C4-2B (cell line): ENCODE measurements around the gene KIDINS220.

Experiments
- H3K27ac ChIP-seq: fragments of 450-650 bp; 2 replicates; pipeline ENCODE4 v1.5.1; 2017
- ZFX ChIP-seq: fragments of 450-650 bp; IDR thresholded peaks from 2 replicates; pipeline ENCODE4 v1.6.1; 2017
- TF ChIP-seq, protein P1 (sequence below): fragments of 450-650 bp; conservative IDR thresholded peaks from 2 replicates; pipeline ENCODE4 v1.5.1; 2017; ENCODE audit warnings: mild to moderate bottlenecking

KIDINS220 gene

DNA sequence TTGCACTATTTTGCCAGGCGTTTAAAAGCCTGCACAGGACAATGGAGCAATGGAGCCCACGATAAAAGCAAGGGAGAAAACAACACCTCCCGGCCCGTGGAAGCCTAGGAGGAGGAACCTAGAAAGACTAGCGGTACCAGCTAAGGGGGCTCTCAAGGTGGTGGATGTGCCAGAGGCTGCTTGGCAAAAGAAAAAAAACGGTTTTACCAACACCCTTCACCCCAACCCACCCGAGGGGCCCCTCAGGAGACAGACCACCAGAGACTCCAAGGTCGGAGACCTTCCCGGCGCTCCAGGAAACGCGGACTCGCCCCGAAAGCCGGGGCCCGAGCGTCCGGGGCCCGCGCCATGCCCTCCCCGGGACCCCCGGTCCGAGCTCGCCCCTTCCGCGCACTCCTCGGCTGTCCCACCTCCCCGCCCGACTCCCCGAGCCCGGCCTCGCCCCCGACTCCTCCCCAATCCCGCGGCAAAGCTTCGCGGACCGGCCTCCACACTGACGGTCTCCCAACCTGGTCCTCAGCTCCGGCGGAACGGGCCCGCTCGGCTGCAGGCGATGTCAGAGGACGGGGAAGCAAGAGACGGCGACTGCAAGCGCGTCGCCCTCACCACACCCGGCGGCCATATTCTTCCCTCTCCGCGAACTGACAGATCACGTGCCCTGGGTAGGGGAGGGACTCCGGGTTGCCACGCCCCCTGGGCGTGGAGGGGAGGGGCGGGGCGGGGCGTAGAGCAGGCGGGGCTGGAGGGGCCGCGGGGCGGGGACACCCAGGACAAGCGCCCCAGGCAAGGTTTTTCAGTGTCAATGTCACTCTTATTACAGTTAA, at the start of gene KIDINS220:
Gene KIDINS220, minus strand, starts transcription at position 643 of the 824 bp plus-strand sequence. CDS start 10,520 bp downstream, outside the sequence.
- TF ChIP-seq, protein P1, sequence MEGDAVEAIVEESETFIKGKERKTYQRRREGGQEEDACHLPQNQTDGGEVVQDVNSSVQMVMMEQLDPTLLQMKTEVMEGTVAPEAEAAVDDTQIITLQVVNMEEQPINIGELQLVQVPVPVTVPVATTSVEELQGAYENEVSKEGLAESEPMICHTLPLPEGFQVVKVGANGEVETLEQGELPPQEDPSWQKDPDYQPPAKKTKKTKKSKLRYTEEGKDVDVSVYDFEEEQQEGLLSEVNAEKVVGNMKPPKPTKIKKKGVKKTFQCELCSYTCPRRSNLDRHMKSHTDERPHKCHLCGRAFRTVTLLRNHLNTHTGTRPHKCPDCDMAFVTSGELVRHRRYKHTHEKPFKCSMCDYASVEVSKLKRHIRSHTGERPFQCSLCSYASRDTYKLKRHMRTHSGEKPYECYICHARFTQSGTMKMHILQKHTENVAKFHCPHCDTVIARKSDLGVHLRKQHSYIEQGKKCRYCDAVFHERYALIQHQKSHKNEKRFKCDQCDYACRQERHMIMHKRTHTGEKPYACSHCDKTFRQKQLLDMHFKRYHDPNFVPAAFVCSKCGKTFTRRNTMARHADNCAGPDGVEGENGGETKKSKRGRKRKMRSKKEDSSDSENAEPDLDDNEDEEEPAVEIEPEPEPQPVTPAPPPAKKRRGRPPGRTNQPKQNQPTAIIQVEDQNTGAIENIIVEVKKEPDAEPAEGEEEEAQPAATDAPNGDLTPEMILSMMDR, result no peak
- TF ChIP-seq ZFX, result no peak
- H3K27ac ChIP-seq, result peak within 1 kb of the TSS; percentile 60

DNA sequence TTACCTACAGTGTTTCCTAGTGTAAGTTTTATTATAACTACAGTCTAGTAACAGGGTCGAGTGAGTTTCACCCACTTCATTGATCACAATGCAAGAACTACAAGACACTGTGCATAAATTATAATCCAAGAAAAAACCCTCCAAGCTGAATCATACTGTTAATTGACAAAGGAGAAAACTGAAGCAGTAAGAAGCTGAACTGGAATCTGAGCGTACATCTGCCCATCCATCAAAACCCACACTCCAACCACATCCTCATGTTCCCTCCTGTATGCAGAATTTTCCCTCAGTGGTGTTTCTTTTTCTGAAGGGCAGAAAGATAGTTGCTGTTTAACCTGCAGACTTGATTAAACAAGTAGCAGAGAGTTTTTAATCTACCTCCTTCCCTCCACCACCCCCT, 49.5 kb upstream of the KIDINS220 start:
- no peak for TF ChIP-seq ZFX
- TF ChIP-seq, protein P1, result no peak
- peak overlapping the region; percentile 38; the same call in 1 of the 2 replicates for H3K27ac ChIP-seq

DNA sequence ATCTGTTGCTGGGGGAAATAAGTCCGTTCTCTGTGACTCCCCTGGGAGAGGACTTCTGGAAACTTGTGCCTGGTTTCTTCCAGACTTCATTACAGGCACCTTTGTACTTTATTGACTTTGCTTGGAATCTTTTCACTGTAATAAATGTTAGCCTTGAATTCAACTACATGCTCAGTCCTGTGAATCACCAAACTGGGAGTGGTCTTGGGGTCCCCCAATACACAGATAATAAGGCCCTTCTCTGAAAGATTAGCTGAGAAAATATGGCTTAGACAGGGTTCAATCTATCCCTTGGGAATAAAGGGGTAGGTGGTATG, 48.7 kb upstream of the KIDINS220 start:
- H3K27ac ChIP-seq, result no peak overlapping the region
- no peak for TF ChIP-seq ZFX
- TF ChIP-seq, protein P1, result no peak

DNA sequence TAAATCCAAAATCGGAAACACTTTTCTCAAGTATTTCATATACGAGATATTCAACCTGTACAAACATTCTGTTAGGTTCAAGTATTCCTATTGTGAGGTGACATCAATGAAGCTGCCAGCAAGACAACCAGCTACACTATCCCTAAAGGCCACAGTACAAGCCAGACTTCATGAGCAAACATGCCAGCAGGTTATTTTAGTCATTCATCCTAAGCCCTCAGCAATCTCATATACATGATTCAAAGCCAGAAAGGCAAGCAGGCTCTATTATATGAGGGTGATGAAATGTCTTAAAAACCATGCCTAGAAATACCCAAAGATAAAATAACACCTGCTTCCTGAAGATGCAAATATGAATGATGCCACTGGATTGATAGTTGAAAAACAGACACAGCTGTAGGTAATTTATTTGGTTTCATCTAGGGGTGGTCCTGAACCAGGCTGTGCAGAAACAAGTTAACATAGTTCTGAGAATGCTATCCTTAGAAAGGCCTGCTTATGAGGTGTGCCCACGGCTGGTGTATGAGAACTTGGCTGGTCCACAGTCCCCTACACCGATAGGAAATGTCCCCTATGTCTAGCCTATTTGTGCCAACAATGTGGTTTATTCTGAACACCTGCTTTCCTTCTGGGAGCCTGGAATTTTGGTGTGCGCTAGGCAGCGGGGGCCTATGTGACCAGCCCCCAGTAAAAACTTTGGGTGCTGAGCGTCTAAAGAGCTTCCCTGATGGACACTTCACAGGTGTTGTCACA, 48.2 kb upstream of the KIDINS220 start:
- H3K27ac ChIP-seq, result no peak overlapping the region
- TF ChIP-seq, protein P1, result no peak
- TF ChIP-seq ZFX, result no peak

DNA sequence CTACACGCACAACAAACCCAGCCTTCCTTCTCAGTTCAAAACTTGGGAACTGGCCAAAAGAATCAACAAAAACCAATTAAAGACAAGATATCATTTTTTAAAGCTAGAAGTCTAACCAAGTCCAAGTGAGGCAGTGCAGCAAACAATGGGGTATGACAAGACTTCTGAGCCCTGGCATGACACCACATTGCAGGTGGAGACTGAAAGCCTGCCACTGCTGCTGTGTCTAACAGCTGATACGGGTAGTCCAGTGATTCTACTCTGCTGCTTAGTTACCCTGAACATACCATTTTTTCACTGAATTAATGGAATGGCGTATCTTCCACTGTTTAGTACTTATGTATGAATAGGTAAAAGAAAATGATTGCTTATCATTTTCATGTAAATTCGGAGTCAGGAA, 47.4 kb upstream of the KIDINS220 start:
- H3K27ac ChIP-seq, result no peak overlapping the region
- TF ChIP-seq ZFX, result no peak
- TF ChIP-seq, protein P1, result no peak

DNA sequence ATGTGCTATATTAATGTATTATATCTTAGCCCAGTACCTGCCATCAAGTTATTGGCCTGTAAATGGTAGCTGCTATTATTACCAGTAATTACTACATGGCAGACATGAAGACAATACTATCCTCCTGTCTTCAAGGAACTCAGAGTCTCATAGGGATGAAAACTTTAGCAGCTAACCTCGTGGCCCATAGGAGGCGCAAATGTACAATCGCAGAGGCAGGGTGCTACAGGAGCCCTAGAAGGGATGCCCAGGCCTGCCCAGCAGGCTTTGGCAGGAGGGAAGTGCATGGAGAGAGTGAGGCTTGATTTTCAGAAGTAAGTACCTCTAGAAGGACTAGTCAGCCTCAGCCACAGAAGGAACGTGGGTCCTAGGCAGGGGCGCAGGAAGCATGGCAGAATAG, 44.7 kb upstream of the KIDINS220 start:
- TF ChIP-seq ZFX, result no peak
- TF ChIP-seq, protein P1, result peak; percentile 44
- H3K27ac ChIP-seq, result no peak overlapping the region

DNA sequence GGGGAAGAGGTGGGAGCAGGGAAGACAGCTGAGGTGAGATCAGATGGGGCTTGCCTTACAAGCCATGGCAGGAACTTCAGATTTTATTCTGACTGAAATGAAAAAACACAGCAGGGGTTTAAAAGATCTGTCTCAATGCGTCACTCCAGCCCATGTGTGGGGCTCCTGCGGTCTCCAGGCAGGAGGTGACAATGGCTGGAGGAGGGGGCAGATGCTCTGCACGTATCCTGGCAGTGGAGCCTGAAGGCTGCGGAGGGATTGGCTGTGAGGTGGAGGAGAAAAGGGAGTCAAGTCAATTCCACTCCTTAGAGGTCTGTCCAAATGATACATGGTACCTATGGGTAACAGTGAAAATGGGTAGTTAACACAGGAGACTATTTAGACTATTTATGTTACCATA, 40.5 kb upstream of the KIDINS220 start:
- TF ChIP-seq ZFX, result no peak
- TF ChIP-seq, protein P1, result no peak

More for the DNA sequence above, 40.5 kb upstream of the KIDINS220 start:
- no peak overlapping the region for H3K27ac ChIP-seq
